Mucosa of stomach (tissue), 1 donor: ENCODE measurements around the gene KRTAP5-7.
"Not testable (repeated sequence)": the region's sequence is repeated elsewhere in the genome, so short reads cannot be mapped to it uniquely, and the experiment has no call there.

Source experiments
- H3K27me3 ChIP-seq: one replicate; pipeline ENCODE4 v1.7.0; 2013; ENCODE audit warnings: mild to moderate bottlenecking, low read length; ENCODE audit not compliant: control insufficient read depth, insufficient read depth
- H3K36me3 ChIP-seq: one replicate; pipeline ENCODE4 v1.7.0; 2013; ENCODE audit warnings: low read length; ENCODE audit not compliant: control insufficient read depth, insufficient read depth
- H3K4me1 ChIP-seq: one replicate; pipeline ENCODE4 v1.7.0; 2013; ENCODE audit warnings: mild to moderate bottlenecking, low read length; ENCODE audit not compliant: control insufficient read depth, insufficient read depth
- H3K4me3 ChIP-seq: one replicate; pipeline ENCODE4 v1.7.0; 2013; ENCODE audit warnings: low read length
- H3K9ac ChIP-seq: one replicate; pipeline ENCODE4 v1.7.0; 2013; ENCODE audit warnings: mild to moderate bottlenecking, low read length, moderate library complexity
- H3K9me3 ChIP-seq: one replicate; pipeline ENCODE4 v1.7.0; 2013; ENCODE audit warnings: mild to moderate bottlenecking, low read length, moderate library complexity; ENCODE audit not compliant: control insufficient read depth
- donor health status: Pancreatic carcinoma.

The KRTAP5-7 gene, protein sequence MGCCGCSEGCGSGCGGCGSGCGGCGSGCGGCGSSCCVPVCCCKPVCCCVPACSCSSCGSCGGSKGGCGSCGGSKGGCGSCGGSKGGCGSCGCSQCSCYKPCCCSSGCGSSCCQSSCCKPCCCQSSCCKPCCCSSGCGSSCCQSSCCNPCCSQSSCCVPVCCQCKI

DNA sequence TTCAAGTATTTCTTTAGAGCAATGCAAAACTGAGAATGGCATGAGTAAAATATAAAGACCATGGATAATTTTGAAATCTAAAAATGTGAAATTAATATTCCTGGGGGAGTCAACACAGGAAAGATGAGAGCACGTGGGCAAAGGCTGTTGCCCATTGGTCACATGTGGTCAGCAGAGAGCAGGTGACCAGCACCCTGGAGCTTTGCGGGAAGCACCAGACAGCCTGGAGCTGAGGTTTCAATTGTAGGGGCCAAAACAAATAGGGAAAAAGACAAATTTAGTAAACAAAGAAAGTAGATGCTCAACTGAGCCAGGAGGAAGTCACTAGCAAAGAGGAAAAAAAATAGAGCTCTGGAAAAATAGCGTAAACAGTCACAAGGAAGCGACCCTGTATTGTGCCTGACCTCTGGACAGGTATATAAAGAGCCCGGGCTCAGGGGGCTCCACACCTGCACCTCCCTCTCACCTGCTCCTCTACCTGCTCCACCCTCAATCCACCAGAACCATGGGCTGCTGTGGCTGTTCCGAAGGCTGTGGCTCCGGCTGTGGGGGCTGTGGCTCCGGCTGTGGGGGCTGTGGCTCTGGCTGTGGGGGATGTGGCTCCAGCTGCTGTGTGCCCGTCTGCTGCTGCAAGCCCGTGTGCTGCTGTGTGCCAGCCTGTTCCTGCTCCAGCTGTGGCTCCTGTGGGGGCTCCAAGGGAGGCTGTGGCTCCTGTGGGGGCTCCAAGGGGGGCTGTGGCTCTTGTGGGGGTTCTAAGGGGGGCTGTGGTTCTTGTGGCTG lies at the start of gene KRTAP5-7:
Gene KRTAP5-7 (plus strand): TSS at position 472 of the 780 bp plus-strand sequence. CDS start 34 bp downstream, at position 506.
- H3K36me3 ChIP-seq, H3K4me3 ChIP-seq, H3K9ac ChIP-seq, H3K27me3 ChIP-seq, H3K9me3 ChIP-seq, H3K4me1 ChIP-seq: not testable (repeated sequence)

- no peaks in the 10 kb centered on the region for H3K27me3 ChIP-seq
- H3K9me3 ChIP-seq = no peaks in the 10 kb centered on the region
- H3K36me3 ChIP-seq = peaks cover 33% of the 10 kb centered on the region
- no peak overlapping the region for H3K9ac ChIP-seq
- no peak overlapping the region for H3K4me3 ChIP-seq
- H3K4me1 ChIP-seq = peaks cover 13% of the 10 kb centered on the region
Observed at GRCh38 chr11:71477641-71478527, 49.2 kb upstream of the KRTAP5-7 start.

DNA sequence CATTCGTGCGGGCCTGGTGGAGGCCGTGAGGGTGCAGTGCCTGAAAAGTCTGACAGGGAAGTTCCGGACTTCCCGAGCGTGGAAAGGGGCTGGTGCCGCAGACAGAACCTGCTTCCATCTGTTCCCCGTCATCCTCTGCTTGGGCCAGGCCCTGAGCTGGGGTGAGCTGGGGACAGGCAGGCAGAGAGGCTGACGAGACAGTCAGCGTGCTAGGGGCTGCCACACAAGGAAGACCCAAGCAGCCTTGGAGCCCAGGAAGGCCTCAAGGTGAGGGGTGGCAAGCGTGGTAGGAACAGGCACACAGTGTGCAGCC lies 48.6 kb upstream of the KRTAP5-7 start:
- Histone ChIP-seq H3K9ac (no peak overlapping the region), H3K4me3 (no peak overlapping the region), H3K36me3 (peaks cover 31% of the 10 kb centered on the region), H3K9me3 (no peaks in the 10 kb centered on the region), H3K4me1 (peaks cover 13% of the 10 kb centered on the region), H3K27me3 (no peaks in the 10 kb centered on the region)

- no peaks in the 10 kb centered on the region for H3K27me3 ChIP-seq
- H3K36me3 ChIP-seq = peaks cover 29% of the 10 kb centered on the region
- no peak overlapping the region for H3K9ac ChIP-seq
- H3K4me3 ChIP-seq = no peak overlapping the region
- H3K4me1 ChIP-seq = peaks cover 13% of the 10 kb centered on the region
- H3K9me3 ChIP-seq = no peaks in the 10 kb centered on the region
Observed at GRCh38 chr11:71481101-71481960, 45.7 kb upstream of the KRTAP5-7 start.

GRCh38 chr11:71482216-71482615 lies 44.9 kb upstream of the KRTAP5-7 start:
- Histone ChIP-seq H3K4me1 (peaks cover 13% of the 10 kb centered on the region), H3K27me3 (no peaks in the 10 kb centered on the region), H3K9ac (no peak overlapping the region), H3K4me3 (no peak overlapping the region), H3K9me3 (no peaks in the 10 kb centered on the region), H3K36me3 (peaks cover 30% of the 10 kb centered on the region)

GRCh38 chr11:71482746-71483364 lies 44.2 kb upstream of the KRTAP5-7 start:
- no peaks in the 10 kb centered on the region for H3K27me3 ChIP-seq
- no peaks in the 10 kb centered on the region for H3K9me3 ChIP-seq
- peaks cover 13% of the 10 kb centered on the region for H3K4me1 ChIP-seq
- peaks cover 30% of the 10 kb centered on the region for H3K36me3 ChIP-seq
- H3K9ac ChIP-seq = no peak overlapping the region
- H3K4me3 ChIP-seq = no peak overlapping the region

GRCh38 chr11:71483692-71484091 lies 43.4 kb upstream of the KRTAP5-7 start:
- Histone ChIP-seq H3K9ac (no peak overlapping the region), H3K27me3 (no peaks in the 10 kb centered on the region), H3K36me3 (peaks cover 28% of the 10 kb centered on the region), H3K9me3 (no peaks in the 10 kb centered on the region), H3K4me1 (peaks cover 9% of the 10 kb centered on the region), H3K4me3 (no peak overlapping the region)

DNA sequence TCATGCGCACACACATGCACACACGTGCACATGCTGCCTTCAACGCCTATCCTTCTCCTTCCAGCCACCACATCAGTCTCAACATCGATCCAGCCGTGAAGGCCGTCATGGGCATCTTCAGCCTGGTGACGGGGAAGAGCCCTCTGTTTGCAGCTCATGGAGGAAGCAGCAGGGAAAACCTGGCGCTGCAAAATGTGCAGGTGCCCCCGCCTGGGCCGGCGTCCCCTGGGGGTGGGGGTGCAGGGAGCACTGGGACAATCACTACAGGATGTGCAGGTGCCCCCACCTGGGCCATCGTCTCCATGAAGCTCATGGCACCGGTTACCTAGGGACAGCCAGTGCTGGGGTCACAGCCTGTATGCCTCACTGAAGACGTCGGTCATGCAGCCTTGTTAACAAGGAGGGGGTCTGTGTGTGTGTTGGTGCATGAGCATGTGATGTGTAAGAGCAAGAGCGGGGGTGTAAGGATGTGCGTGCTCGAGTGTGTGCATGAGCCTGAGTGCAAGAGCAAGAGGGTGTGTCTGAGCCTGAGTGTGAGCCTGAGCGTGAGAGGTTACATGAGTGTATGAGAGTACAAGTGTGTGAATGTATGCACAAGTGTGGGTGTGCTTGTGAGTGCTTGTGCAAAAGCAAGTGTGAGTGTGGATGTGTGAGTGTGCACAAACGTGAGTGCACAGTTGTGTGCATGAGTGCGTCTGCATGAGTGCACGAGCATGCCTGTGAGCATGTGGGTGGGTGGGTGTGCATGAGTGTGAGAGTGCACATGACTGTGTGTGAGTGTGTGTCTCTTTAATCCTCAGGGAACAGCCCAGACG lies 42.6 kb upstream of the KRTAP5-7 start:
- Histone ChIP-seq H3K4me1 (peaks cover 9% of the 10 kb centered on the region), H3K27me3 (no peaks in the 10 kb centered on the region), H3K9ac (no peak overlapping the region), H3K36me3 (peaks cover 28% of the 10 kb centered on the region), H3K4me3 (no peak overlapping the region), H3K9me3 (no peaks in the 10 kb centered on the region)

GRCh38 chr11:71485063-71485399 lies 42.0 kb upstream of the KRTAP5-7 start:
- Histone ChIP-seq H3K36me3 (peaks cover 28% of the 10 kb centered on the region), H3K9me3 (no peaks in the 10 kb centered on the region), H3K4me1 (peaks cover 9% of the 10 kb centered on the region)

DNA sequence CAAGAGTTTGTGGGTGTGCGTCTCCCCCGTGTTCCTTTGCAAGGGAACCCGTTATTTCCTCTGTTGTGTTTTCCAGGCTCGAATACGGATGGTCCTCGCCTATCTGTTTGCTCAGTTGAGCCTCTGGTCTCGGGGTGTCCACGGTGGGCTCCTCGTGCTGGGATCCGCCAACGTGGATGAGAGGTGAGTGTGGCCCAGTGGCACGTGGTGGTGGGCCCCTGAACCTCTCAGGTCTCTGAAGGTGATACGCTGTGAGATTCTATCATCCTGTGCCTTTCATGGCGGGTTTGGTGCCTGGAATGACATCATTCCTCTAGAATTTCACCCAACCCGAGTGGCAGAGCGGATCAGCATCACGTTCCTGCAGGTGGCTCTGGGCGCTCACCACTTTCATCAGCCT lies 41.6 kb upstream of the KRTAP5-7 start:
- no peak overlapping the region for H3K4me3 ChIP-seq
- H3K36me3 ChIP-seq = peaks cover 28% of the 10 kb centered on the region
- H3K9ac ChIP-seq = no peak overlapping the region
- no peaks in the 10 kb centered on the region for H3K9me3 ChIP-seq
- H3K4me1 ChIP-seq = peaks cover 9% of the 10 kb centered on the region
- H3K27me3 ChIP-seq = no peaks in the 10 kb centered on the region

More at GRCh38 chr11:71485063-71485399, 42.0 kb upstream of the KRTAP5-7 start:
- Histone ChIP-seq H3K27me3 (no peaks in the 10 kb centered on the region), H3K4me3 (no peak overlapping the region), H3K9ac (no peak overlapping the region)

DNA sequence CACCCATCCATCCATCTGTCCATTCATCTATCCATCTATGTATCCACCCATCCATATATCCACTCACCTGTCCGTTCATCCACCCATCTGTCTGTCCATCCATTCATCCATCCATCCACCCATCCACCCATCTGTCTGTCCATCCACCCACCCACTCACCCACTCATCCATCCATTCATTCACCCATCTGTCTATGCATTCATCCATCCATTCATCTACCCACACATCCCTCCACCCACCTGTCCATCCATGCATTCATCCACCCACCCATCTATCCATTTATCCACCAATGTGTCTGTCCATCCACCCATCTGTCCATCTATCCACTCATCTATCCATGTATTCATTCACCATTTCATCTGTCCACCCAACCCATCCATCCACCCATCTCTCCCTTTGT lies 40.7 kb upstream of the KRTAP5-7 start:
- Histone ChIP-seq H3K27me3 (no peaks in the 10 kb centered on the region), H3K9me3 (no peaks in the 10 kb centered on the region), H3K4me1 (peaks cover under 1% of the 10 kb centered on the region), H3K4me3 (no peak overlapping the region), H3K36me3 (peaks cover 28% of the 10 kb centered on the region), H3K9ac (no peak overlapping the region)
